ENCODE measurements around the gene KNDC1.
"Not testable (repeated sequence)": the region's sequence is repeated elsewhere in the genome, so short reads cannot be mapped to it uniquely, and the experiment has no call there.

Gene KNDC1

DNA sequence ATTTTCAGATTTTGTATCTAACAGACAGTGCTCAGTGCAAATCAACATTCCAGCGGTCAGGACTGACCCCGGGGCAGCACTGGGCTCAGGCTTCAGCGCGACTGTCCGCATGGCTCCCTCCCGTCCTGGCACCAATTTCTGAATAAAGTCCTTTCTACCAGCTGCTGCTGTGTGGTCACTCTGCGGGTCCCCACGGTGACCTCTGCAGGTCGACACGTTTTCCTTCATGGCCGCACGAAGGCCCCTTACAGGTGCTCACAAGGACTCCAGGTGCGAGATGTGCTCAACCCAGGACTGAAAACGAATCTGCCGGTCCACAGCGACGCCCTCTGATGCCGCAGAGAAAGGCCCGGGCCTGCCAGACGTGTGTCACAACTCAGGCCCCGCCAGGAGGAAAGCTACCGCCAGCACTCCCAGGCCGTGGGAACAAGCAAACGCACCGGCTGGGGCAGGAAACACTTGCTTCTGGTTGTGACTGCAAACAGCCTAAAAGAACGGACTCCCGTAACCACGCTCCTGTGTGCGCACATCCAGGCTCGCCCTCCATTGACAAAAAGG lies 66.3 kb downstream of the KNDC1 start:
- no peak for DNase-seq

DNA sequence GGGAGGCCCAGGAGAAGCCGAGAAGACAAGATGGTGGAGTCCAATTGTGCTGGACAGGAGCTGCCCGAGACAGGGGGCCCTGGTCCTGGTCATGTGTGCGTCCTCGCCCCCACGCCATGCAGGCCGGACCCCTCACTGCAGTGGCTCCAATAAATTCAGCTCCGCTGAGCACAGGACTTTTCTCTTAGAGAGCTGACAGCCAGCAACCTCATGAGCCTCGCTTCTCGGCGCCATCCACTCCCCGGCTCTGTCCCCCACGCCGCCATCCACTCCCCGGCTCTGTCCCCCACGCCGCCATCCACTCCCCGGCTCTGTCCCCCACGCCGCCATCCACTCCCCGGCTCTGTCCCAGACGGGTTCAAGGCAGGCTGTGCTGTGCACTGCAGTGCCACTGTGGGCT lies 67.2 kb downstream of the KNDC1 start:
- no peak for DNase-seq

DNA sequence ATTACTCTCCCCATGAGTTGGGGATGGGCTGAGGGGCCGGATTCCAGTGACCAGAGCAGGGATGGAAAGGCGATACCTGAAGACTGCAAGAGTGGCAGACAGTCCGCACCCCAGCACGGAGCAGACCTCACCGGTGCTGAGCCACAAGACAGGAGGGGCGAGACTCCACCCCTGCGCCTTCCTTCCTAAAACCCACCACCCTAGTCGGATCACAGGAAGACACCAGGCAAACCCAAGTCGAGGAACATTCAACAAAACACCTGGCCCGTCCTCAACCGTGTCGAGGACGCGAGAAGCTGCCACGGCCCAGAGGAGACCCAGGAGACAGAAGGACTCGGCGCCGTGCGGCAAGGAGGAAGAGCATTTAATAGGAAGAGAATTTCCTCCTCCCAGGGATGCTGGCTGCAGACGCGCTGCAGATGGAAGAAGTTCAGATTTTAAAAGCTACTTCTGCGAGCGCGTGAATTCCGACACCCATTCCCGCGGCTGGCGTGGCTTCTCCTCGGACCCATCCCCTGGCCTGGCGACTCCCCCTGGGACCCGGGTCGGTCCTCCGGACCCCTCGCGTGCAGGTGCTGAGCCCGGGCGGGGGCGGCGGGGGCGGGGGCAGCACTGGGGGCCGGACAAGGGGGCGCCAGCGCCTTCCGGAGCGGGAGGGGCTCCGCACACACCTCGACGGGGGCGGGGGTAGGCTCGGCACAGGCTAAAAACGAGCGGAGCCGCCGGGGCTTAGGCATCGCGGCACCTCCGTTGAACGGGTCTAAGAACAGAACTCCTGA lies 69.4 kb downstream of the KNDC1 start:
- no peak for DNase-seq

DNA sequence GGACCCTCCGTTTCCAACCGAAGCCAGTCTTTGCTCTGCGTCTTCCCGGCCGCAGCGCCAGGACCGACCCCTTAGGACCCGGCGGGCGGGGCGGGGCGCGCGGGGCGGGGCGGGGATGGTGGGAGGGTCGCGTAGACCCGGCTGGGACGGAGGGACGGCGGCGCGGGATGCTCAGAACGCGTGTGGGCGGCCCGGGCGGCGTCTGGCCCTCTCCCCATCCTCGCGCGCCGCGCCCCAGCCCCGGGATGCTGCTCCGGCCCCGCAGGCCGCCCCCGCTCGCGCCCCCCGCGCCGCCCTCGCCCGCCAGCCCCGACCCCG lies 70.0 kb downstream of the KNDC1 start, which contains the start of gene UTF1:
Gene UTF1 (plus strand): TSS at position 174 of the 318 bp plus-strand sequence. CDS start 72 bp downstream, at position 246.
- no peak for DNase-seq

DNA sequence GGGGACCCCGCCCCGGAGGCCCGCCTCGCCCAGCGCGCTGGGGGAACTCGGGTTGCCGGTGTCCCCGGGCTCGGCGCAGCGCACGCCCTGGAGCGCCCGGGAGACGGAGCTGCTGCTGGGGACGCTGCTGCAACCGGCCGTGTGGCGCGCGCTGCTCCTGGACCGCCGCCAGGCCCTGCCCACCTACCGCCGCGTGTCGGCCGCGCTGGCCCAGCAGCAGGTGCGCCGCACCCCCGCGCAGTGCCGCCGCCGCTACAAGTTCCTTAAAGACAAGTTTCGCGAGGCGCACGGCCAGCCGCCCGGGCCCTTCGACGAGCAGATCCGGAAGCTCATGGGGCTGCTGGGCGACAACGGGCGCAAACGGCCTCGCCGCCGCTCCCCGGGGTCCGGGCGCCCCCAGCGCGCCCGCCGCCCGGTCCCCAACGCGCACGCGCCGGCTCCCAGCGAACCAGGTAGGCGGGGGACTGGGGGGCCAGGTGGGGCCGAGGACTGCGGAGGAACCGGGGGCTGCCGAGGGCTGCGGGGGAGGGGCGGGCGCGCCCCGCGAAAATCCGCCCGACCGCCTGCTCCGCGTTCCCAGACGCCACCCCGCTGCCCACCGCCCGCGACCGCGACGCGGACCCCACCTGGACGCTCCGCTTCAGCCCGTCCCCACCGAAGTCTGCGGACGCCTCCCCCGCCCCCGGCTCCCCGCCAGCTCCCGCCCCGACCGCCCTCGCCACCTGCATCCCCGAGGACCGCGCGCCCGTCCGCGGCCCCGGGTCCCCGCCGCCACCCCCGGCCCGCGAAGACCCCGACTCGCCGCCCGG lies 70.6 kb downstream of the KNDC1 start:
- DNase-seq: no peak

DNA sequence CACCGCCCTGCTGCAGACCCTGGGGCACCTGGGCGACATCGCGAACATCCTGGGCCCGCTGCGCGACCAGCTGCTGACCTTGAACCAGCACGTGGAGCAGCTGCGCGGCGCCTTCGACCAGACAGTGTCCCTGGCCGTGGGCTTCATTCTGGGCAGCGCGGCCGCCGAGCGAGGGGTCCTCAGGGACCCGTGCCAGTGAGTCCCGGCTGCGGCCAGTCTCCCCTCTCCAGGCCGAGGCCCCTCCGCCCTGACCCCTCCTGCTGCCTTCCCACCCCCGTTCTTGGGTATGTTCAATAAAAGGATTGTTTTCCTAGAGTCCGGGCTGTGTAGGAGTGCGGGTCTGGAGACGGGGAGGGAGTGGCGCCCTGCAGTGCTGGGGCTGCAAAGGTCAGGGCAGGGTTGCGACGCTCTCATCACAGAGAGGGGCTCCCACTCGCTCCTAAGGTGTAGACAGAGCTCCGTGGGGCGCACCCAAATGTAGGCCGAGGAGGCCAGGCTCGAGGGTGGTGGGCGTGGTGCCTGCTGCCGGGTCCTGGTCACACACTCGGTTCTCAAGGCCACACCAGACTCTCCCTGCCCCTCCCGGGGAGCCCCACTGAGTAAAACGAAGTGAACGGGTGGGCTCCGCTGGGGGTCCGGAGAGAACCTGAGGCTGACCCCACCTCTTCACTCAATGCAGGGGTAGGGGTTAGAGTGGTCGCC lies 71.4 kb downstream of the KNDC1 start:
- DNase-seq: no peak

DNA sequence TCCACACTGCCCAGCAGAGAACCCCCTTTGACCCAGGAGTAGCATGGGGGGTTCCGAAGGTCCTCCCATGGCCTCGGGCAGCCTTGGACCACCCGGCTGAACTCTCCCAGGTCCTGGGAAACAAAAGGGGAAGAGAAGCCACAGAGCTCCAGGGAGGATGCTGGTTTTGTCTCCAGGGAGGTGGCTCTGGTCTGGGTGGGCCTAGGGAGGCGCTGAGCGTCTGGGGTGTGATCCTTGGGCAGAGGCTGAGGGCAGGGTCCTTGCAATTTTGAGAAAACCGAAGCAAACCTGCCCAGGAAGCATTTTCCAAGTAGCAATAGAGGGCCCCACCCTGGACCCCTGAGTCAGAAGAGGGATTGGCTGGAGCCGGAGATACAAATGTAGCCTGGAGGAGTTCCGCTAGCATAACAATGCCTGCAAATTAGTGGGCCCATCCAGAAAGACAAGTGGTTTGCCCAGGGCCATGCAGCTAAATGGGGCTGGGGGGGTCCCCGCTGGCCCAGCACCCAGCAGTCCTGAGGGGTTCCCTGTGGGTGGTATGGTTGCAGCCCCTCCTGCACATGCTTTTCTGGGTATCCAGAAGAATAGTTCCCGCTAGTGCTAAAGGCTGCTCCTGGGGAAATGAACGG lies 72.0 kb downstream of the KNDC1 start:
- DNase-seq: no peak

DNA sequence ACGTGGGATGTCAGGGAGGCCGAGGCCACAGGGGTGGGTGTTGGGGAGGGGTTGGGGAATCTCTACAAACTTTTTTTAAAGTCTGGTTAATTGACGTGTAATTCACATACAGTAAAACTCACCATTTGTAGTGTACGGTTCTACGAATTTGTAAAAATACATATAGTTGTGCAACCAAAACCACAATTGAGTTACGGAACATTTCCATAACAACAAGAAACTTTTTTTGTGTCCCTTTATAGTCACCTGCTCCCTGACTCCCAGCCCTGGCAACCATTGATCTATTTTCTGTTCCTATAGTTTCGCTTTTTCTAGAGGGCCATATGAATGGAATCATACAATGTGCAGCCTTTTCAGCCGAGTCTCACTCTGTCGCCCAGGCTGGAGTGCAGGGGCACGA lies 74.8 kb downstream of the KNDC1 start:
- DNase-seq: not testable (repeated sequence)

DNA sequence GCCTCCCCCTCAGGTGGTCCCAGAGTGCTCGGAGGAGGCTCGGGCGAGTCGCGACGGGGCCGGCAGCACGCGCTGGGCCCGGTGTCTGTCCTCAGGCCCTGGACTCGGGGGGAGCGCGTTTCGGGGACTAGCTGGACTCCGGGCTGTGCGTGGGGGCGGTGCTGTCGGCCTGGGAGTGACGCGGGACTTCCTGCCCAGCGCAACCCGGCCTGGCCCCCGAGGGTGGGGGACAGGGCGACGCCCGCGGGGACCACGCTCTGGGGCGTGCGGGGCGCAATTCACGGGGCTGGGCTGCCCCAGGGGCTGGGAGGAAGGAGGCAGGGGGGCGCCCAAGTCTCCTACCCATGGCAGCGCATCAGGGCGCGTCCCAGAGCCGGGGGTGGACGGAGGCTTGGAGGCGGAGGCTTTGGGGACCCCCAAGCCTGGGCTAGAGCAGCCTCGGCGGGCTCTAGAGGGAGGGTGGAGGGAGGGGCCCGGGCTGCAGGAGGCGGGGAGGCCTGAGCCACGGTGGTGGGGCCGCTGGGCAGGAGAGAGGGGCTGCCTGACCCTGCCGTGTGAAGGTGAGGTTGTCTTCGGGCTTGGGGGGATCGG lies 75.3 kb downstream of the KNDC1 start:
- no peak for DNase-seq

DNA sequence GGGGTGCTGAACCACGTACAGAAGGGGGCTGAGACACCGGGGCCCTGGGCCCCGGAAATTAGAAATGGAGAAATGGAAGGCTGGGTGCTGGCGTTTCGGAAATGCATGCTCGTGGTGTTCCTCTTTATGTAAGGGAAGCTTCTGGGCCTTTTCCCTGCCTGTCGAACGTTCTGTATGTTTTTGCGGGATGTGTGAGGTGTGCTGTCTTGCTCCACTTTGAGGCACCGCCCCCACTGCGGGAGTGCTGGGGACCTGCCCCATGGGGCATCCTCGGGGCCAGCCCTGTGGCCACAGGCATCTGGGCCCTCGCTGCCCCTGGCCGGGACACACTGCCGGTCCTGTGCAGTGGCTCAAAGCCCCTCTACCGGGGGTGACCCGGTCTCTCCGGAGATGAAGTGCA lies 75.9 kb downstream of the KNDC1 start:
- DNase-seq: no peak

DNA sequence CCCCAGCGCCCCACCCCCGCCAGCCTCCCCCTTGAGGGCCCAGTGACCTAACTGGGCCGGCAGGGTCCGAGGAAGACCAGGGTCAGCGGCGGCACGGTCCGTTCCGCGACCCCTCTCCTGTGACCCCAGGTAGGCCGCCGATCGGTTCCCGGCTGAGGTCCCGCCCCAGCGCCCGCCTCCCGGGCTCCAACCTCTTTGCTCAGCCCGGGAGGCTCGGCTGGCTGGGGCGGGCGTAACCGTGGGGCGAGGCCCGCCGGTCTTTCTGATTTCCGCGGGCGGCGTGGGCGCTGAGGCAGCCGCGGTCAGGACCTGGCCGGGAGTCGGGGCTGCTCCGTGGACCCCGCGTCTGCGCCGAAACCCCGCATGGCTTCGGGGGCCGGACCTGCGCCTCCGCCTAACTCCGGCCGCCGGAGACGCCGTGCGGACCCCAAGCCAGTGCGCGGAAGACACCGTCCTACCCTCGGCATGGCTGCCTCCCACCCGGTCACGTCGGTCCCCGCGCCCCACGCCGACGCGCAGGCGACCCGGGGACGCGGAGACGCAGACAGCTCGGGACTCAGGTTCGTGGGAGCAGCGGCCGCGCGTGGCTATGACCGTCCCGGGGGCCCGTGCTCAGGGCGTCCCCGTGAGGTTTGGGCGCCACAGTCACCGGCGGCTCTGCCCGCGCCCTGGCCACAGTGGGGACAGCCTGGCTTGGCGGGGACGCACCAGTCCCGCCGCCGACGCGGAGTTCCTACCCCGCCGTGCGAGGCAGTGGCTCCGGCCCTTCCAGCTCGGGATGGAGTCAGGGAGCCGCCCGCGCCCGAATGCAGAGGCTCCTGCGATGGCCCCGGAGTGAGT lies 76.6 kb downstream of the KNDC1 start:
- DNase-seq: no peak

DNA sequence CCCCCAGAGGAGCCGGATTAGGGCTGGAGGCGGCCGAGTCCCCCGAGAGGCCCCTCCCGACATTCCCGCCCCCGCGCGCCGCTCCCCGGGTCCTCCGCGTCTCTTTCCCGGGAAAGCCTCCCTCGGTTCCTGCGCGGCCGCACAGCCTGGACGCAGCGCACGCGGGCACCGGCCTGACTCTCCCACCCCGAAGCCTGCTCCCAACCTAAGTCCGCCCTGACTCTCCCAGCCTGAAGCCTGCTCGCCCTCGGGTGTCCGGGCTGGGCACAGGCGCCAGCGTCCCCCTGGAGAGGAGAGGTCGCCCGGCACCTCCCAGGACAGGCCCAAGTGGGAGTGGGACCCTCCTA lies 77.2 kb downstream of the KNDC1 start:
- DNase-seq: no peak

DNA sequence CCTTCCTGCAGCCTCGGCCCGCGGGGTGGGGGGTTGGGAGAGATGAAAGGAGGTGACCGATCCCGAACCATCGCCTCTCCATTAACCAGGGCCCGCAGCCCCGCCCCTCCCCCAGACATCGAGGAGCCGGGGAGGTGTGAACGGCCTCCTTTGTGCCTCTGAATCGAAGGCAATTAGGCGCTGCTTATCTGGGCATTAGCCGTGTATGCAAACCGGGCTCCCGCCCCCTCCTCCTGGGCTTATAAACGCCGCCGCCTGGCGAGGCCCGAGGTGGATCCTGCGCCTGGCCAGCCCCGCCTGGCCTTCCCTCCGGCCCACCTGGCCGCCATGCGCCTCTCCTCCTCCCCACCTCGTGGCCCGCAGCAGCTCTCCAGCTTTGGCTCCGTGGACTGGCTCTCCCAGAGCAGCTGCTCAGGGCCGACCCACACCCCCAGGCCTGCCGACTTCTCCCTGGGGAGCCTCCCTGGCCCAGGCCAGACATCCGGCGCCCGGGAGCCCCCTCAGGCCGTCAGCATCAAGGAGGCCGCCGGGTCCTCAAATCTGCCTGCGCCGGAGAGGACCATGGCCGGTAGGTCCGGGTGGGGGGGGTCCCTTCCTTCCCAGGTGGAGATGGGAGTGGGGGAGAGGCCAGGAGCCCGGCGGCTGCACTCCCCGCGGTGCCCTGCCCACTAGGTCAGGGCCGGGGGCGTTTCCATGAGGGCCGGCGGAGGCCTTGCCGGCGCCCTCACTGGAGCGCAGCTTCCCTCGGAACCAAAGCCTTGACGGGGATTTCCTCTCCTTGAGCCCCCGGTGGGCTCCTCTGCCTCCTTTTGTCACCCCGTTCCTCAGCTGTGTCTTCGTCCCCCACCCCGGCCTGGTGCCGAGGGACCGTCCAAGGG lies 77.8 kb downstream of the KNDC1 start, which contains the start of gene VENTX:
Gene VENTX (plus strand): TSS at position 268 of the 878 bp plus-strand sequence. CDS start 60 bp downstream, at position 328.
- DNase-seq: peak; percentile 29

DNA sequence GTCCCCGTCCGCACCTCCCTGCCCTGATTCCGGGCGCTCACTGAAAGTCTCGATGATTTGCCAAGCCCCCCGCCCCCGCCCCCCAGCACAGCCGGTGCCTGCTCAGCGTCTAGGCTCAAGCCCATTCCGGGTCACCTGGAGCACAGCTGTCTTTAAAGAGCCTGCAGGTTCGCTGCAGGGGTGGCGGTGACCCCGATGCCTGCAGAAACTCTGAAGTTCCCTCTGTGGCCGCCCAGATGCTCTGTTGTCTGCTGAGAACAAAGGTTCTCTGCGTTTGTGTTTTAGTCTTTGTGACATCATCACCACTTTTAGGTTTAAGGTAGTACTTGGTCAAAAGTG lies 78.4 kb downstream of the KNDC1 start:
- no peak for DNase-seq

GRCh38 chr10:133239990-133240389 lies 80.0 kb downstream of the KNDC1 start:
- no peak for DNase-seq

- DNase-seq: no peak
Observed at GRCh38 chr10:133241501-133242205, 81.6 kb downstream of the KNDC1 start.

GRCh38 chr10:133242611-133243356 lies 82.8 kb downstream of the KNDC1 start:
- no peak for DNase-seq

- DNase-seq: no peak
Observed at GRCh38 chr10:133243593-133243992, 83.6 kb downstream of the KNDC1 start.

Data from NCI-H82 (cell line).